ENCODE results near the gene CMC2. TPM values are rescaled to one million over a fixed set of nuclear protein-coding genes. Genes with fewer than 3 reads are reported as not detected.
A peak's percentile ranks its signal among the peaks of the same experiment; 100 is the strongest.

CMC2 gene
- total and polyA plus RNA-seq, 10 of the 15 experiments (the other 5 are each of a cell fraction or from before 2014, with no cell fraction given): 62.8 to 251 (median 157) TPM

DNA sequence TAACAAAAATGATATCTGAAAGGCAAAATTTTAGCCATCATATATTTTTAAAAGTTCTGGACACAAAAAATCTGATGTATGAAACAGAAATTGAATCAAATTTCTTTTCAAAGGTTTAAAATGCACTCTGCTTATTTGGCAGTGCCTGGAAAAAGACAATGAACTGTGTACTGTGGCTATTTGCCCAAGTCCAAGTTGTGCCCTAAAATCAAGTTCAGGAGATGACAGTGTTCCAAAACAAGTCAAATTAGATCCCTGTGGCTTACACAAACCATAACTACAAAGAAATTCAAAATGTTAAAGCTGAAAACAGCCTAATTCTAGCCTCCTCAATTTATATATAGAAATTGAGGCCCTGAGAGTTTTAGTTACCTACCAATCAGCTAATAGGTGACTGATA is 25.6 kb downstream of the CMC2 start:
- ChIA-PET RAD21 (ENCODE audit: unreplicated experiment) (interaction anchor here (1.3 kb wide), 1 partner anchor 32 kb away, joined by 4 read pairs; no protein-coding TSS in a partner anchor), SMC1A (ENCODE audit: uncharacterized antibody, unreplicated experiment) (no interaction called here), CTCF (interaction anchor here (0.7 to 1.6 kb wide), 4 partner anchors 9 to 23 kb away, joined by 4 to 9 read pairs (median 4); no protein-coding TSS in a partner anchor), POLR2A (no interaction called here)
- H3K27me3 ChIP-seq (replicated peaks in 1 of 2; ENCODE audit: control insufficient read depth in 2 of 2, insufficient read depth in 2 of 2, low read length in 1 of 2): no peaks in the 10 kb centered on the region
- no peaks in the 10 kb centered on the region for H3K4me1 ChIP-seq (ENCODE audit: control insufficient read depth, insufficient read depth, low read length)
- no peak for DNase-seq (ENCODE audit: low read depth, low spot score)
- H3K27ac ChIP-seq (ENCODE audit: control insufficient read depth, insufficient read depth): no peak overlapping the region
- no peaks in the 10 kb centered on the region for H4K20me1 ChIP-seq (ENCODE audit: control insufficient read depth, insufficient read depth)
- peaks cover 0 to 3% of the 10 kb centered on the region in 2 experiments; a peak in 3 of 4 replicates for H3K36me3 ChIP-seq (ENCODE audit: control insufficient read depth in 2 of 2, insufficient read depth in 2 of 2, low read length in 1 of 2)
- H3K4me2 ChIP-seq (ENCODE audit: control insufficient read depth, insufficient read depth): no peak overlapping the region
- H3K9ac ChIP-seq (ENCODE audit: control insufficient read depth, insufficient read depth, low read length): no peak overlapping the region
- intact Hi-C loops (cut with micrococcal nuclease; ENCODE audit: unreplicated experiment) (no loop called here), in situ Hi-C loops (cut with MboI) (no loop called here)
- BruUV-seq (replicated peaks): TSS peak; percentile 25
- H3K9me3 ChIP-seq (replicated peaks; ENCODE audit: control insufficient read depth, insufficient read depth, low read length): no peaks in the 10 kb centered on the region
- H3K4me3 ChIP-seq: no peak overlapping the region
- no peak overlapping the region for H2AFZ ChIP-seq (ENCODE audit: control insufficient read depth, low read depth, low read length)
- no peak for ATAC-seq
- H3K79me2 ChIP-seq (ENCODE audit: control insufficient read depth, insufficient read depth, low read length): peaks cover 2% of the 10 kb centered on the region; the same call in 1 of the 2 replicates
- TF ChIP-seq MEF2B (IDR thresholded peaks at IDR 0.05; ENCODE audit: partially characterized antibody, poor library complexity, severe bottlenecking) (no peak), CUX1 (IDR thresholded peaks at IDR 0.05; ENCODE audit: insufficient replicate concordance, low read depth, low read length) (no peak), CBX5 (IDR thresholded peaks at IDR 0.05; ENCODE audit: low read depth) (no peak), USF1 (IDR thresholded peaks at IDR 0.05; ENCODE audit: borderline replicate concordance, extremely low read length, insufficient read depth, low read depth, low read length) (no peak), ZNF207 (IDR thresholded peaks at IDR 0.05; ENCODE audit: borderline replicate concordance) (no peak), RELB (IDR thresholded peaks at IDR 0.05; ENCODE audit: low read depth) (no peak), EP300 (IDR thresholded peaks at IDR 0.05; ENCODE audit: borderline replicate concordance in 1 of 2, control insufficient read depth in 1 of 2, low read depth in 2 of 2, low read length in 2 of 2) (no peak), RB1 (IDR thresholded peaks at IDR 0.05; ENCODE audit: borderline replicate concordance) (no peak)
- TF ChIP-seq, protein P1, sequence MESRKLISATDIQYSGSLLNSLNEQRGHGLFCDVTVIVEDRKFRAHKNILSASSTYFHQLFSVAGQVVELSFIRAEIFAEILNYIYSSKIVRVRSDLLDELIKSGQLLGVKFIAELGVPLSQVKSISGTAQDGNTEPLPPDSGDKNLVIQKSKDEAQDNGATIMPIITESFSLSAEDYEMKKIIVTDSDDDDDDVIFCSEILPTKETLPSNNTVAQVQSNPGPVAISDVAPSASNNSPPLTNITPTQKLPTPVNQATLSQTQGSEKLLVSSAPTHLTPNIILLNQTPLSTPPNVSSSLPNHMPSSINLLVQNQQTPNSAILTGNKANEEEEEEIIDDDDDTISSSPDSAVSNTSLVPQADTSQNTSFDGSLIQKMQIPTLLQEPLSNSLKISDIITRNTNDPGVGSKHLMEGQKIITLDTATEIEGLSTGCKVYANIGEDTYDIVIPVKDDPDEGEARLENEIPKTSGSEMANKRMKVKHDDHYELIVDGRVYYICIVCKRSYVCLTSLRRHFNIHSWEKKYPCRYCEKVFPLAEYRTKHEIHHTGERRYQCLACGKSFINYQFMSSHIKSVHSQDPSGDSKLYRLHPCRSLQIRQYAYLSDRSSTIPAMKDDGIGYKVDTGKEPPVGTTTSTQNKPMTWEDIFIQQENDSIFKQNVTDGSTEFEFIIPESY (IDR thresholded peaks at IDR 0.05): no peak
- TF ChIP-seq, protein P2, sequence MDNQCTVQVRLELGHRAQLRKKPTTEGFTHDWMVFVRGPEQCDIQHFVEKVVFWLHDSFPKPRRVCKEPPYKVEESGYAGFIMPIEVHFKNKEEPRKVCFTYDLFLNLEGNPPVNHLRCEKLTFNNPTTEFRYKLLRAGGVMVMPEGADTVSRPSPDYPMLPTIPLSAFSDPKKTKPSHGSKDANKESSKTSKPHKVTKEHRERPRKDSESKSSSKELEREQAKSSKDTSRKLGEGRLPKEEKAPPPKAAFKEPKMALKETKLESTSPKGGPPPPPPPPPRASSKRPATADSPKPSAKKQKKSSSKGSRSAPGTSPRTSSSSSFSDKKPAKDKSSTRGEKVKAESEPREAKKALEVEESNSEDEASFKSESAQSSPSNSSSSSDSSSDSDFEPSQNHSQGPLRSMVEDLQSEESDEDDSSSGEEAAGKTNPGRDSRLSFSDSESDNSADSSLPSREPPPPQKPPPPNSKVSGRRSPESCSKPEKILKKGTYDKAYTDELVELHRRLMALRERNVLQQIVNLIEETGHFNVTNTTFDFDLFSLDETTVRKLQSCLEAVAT (IDR thresholded peaks at IDR 0.05): no peak
- no peak for FAIRE-seq

Data from GM12878 (cell line).